Measurements from ENCODE around the gene TMEM108. TPM values are rescaled to one million over a fixed set of nuclear protein-coding genes. Genes with fewer than 3 reads are reported as not detected.

Gene TMEM108
- total RNA-seq, 2 experiments from 2014 or later: not detected

DNA sequence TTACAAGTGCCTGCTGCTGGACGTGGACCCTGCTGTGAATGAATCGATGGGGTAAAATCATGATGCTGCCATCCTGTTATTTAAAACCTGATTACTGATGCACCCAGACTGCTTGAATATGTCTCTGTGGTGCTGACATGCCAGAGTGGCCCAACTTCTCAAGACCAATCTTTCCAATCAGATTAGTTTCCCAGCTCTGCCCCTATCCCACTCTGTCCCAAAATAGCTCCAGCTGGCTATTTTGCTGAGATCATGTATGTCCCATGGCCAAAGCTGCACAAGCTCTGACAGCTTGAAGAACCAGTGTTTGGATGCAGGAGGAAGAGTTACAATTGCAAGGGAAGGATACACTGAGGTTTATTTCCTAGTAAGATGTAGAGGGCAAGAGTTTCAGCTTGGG lies 153.6 kb downstream of the TMEM108 start:
- Histone ChIP-seq H3K4me3 (ENCODE audit: low read depth, low read length, poor library complexity, severe bottlenecking) (no peak overlapping the region), H4K20me1 (ENCODE audit: insufficient read depth, low read length) (no peaks in the 10 kb centered on the region), H2AFZ (ENCODE audit: low read length) (no peak overlapping the region), H3K79me2 (ENCODE audit: insufficient read depth, low read depth, low read length) (no peaks in the 10 kb centered on the region), H3K9me2 (ENCODE audit: insufficient read depth, low read length) (no peaks in the 10 kb centered on the region), H3K4me1 (ENCODE audit: insufficient read depth, low read length, poor library complexity, severe bottlenecking) (no peaks in the 10 kb centered on the region), H3K4me2 (ENCODE audit: low read length) (no peak overlapping the region), H3K9me3 (ENCODE audit: low read length) (no peaks in the 10 kb centered on the region), H3K27ac (ENCODE audit: low read depth, low read length, poor library complexity, severe bottlenecking) (no peak overlapping the region), H3K36me3 (ENCODE audit: insufficient read depth, low read length) (no peaks in the 10 kb centered on the region)
- no TSS peak for BruUV-seq (replicated peaks)
- CTCF ChIA-PET (ENCODE audit: unreplicated experiment): no interaction called here
- TF ChIP-seq, protein P1, sequence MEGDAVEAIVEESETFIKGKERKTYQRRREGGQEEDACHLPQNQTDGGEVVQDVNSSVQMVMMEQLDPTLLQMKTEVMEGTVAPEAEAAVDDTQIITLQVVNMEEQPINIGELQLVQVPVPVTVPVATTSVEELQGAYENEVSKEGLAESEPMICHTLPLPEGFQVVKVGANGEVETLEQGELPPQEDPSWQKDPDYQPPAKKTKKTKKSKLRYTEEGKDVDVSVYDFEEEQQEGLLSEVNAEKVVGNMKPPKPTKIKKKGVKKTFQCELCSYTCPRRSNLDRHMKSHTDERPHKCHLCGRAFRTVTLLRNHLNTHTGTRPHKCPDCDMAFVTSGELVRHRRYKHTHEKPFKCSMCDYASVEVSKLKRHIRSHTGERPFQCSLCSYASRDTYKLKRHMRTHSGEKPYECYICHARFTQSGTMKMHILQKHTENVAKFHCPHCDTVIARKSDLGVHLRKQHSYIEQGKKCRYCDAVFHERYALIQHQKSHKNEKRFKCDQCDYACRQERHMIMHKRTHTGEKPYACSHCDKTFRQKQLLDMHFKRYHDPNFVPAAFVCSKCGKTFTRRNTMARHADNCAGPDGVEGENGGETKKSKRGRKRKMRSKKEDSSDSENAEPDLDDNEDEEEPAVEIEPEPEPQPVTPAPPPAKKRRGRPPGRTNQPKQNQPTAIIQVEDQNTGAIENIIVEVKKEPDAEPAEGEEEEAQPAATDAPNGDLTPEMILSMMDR (conservative IDR thresholded peaks at IDR 0.05; ENCODE audit: low read length): no peak
- POLR2A ChIA-PET: no interaction called here
- intact Hi-C loops (cut with micrococcal nuclease; ENCODE audit: unreplicated experiment): no loop called here
- DNase-seq (ENCODE audit: low spot score): no peak

DNA sequence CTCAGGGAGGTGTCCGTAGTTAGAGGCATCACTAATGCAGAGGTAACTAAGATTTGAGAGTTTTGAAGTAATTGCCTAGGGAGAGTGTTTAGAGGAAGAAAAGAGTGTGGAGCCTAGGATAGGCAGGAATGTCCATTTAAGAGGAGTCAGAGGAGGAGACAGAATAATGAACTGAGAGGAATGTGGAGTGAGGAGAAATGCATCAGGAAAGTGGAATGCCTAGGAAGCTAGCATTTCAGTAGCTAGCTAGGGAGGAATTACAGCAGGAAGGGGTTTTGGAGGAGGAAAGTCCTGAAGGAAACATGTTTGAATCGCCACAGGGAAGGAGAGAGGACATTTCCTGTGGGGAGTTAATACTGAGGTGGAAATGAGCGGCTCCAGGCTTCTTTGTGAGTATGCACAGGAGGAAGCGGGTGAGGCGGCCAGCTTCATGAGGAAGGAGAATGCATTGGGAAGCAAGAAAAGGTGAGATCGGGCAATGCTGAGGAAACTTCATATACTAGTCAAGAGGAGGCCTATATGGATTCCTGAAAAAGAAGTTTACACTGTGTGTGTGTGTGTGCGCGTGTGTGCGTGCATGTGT lies 154.3 kb downstream of the TMEM108 start:
- Histone ChIP-seq H3K27ac (ENCODE audit: low read depth, low read length, poor library complexity, severe bottlenecking) (no peak overlapping the region), H3K36me3 (ENCODE audit: insufficient read depth, low read length) (no peaks in the 10 kb centered on the region), H3K4me3 (ENCODE audit: low read depth, low read length, poor library complexity, severe bottlenecking) (no peak overlapping the region), H3K4me2 (ENCODE audit: low read length) (no peak overlapping the region), H3K79me2 (ENCODE audit: insufficient read depth, low read depth, low read length) (no peaks in the 10 kb centered on the region), H3K4me1 (ENCODE audit: insufficient read depth, low read length, poor library complexity, severe bottlenecking) (no peaks in the 10 kb centered on the region), H2AFZ (ENCODE audit: low read length) (no peak overlapping the region), H3K9me2 (ENCODE audit: insufficient read depth, low read length) (no peaks in the 10 kb centered on the region), H3K9me3 (ENCODE audit: low read length) (no peaks in the 10 kb centered on the region), H4K20me1 (ENCODE audit: insufficient read depth, low read length) (no peaks in the 10 kb centered on the region)
- intact Hi-C loops (cut with micrococcal nuclease; ENCODE audit: unreplicated experiment): no loop called here
- BruUV-seq (replicated peaks): no TSS peak
- DNase-seq (ENCODE audit: low spot score): no peak
- ChIA-PET POLR2A (interaction anchor here (1.4 kb wide), 1 partner anchor 17 kb away, joined by 4 read pairs; no protein-coding TSS in a partner anchor), CTCF (ENCODE audit: unreplicated experiment) (no interaction called here)
- no peak for TF ChIP-seq EZH2phosphoT487 (IDR thresholded peaks at IDR 0.05; ENCODE audit: borderline replicate concordance, low read depth, low read length)
- TF ChIP-seq, protein P1 (conservative IDR thresholded peaks at IDR 0.05; ENCODE audit: low read length): no peak

- intact Hi-C loops (cut with micrococcal nuclease; ENCODE audit: unreplicated experiment): no loop called here
- Histone ChIP-seq H3K4me3 (ENCODE audit: low read depth, low read length, poor library complexity, severe bottlenecking) (no peak overlapping the region), H4K20me1 (ENCODE audit: insufficient read depth, low read length) (no peaks in the 10 kb centered on the region), H3K9me2 (ENCODE audit: insufficient read depth, low read length) (no peaks in the 10 kb centered on the region), H3K27ac (ENCODE audit: low read depth, low read length, poor library complexity, severe bottlenecking) (no peak overlapping the region), H3K4me2 (ENCODE audit: low read length) (no peak overlapping the region), H3K4me1 (ENCODE audit: insufficient read depth, low read length, poor library complexity, severe bottlenecking) (no peaks in the 10 kb centered on the region), H3K79me2 (ENCODE audit: insufficient read depth, low read depth, low read length) (no peaks in the 10 kb centered on the region), H3K9me3 (ENCODE audit: low read length) (no peaks in the 10 kb centered on the region), H2AFZ (ENCODE audit: low read length) (no peak overlapping the region), H3K36me3 (ENCODE audit: insufficient read depth, low read length) (no peaks in the 10 kb centered on the region)
- ChIA-PET POLR2A (interaction anchor here (1.4 kb wide), 1 partner anchor 16 kb away, joined by 4 read pairs; no protein-coding TSS in a partner anchor), CTCF (ENCODE audit: unreplicated experiment) (no interaction called here)
- TF ChIP-seq, protein P1 (conservative IDR thresholded peaks at IDR 0.05; ENCODE audit: low read length): no peak
- BruUV-seq (replicated peaks): no TSS peak
- no peak for DNase-seq (ENCODE audit: low spot score)
Observed at GRCh38 chr3:133192967-133193366, 154.8 kb downstream of the TMEM108 start.
